Parathyroid adenoma (tissue), 2 donors: ENCODE measurements around the gene ZNF691.

ENCODE experiments used
- H2AFZ ChIP-seq: fragments of 300-600 bp; sonication (generic); one replicate; pipeline ENCODE4 v1.7.0; 2017; ENCODE audit warnings: antibody characterized with exemption, mild to moderate bottlenecking
- H3K27ac ChIP-seq: fragments of 300-600 bp; sonication (generic); one replicate; pipeline ENCODE4 v1.7.0; 2017
- H3K27me3 ChIP-seq: fragments of 300-600 bp; sonication (generic); one replicate; pipeline ENCODE4 v1.7.0; 2017; ENCODE audit warnings: low read length; ENCODE audit not compliant: control insufficient read depth, insufficient read depth
- H3K36me3 ChIP-seq: fragments of 300-600 bp; sonication (generic); one replicate; pipeline ENCODE4 v1.7.0; 2017; ENCODE audit warnings: low read length; ENCODE audit not compliant: control insufficient read depth, insufficient read depth
- H3K4me1 ChIP-seq: fragments of 300-600 bp; sonication (generic); one replicate; pipeline ENCODE4 v1.7.0; 2017; ENCODE audit warnings: control low read depth
- H3K4me2 ChIP-seq: fragments of 300-600 bp; sonication (generic); one replicate; pipeline ENCODE4 v1.7.0; 2017; ENCODE audit warnings: low read length
- H3K4me3 ChIP-seq: fragments of 300-600 bp; sonication (generic); one replicate; pipeline ENCODE4 v1.7.0; 2017; ENCODE audit warnings: low read depth, low read length
- H3K79me2 ChIP-seq: fragments of 300-600 bp; sonication (generic); one replicate; pipeline ENCODE4 v1.7.0; 2017; ENCODE audit warnings: control low read depth
- H3K9ac ChIP-seq: fragments of 300-600 bp; sonication (generic); one replicate; pipeline ENCODE4 v1.7.0; 2017; ENCODE audit warnings: mild to moderate bottlenecking
- H3K9me3 ChIP-seq: fragments of 300-600 bp; sonication (generic); one replicate; pipeline ENCODE4 v1.7.0; 2017; ENCODE audit warnings: low read length; ENCODE audit not compliant: control insufficient read depth
- CTCF ChIP-seq: fragments of 300-600 bp; sonication (generic); IDR thresholded peaks from one replicate; pipeline ENCODE4 v1.7.0; 2017; ENCODE audit warnings: antibody characterized with exemption, mild to moderate bottlenecking
- donor health status: primary hyperparathyroidism.

ZNF691 gene

GRCh38 chr1:42847111-42847595 lies 740 bp downstream of the ZNF691 start:
- TF ChIP-seq CTCF: no peak
- H3K27me3 ChIP-seq: no peaks in the 10 kb centered on the region
- peak overlapping the region; percentile 48 for H2AFZ ChIP-seq
- peak overlapping the region; percentile 94 for H3K4me3 ChIP-seq
- no peaks in the 10 kb centered on the region for H3K4me1 ChIP-seq
- peak overlapping the region; percentile 32 for H3K9ac ChIP-seq
- H3K9me3 ChIP-seq: no peaks in the 10 kb centered on the region
- H3K79me2 ChIP-seq: peaks cover 3% of the 10 kb centered on the region
- H3K27ac ChIP-seq: peak overlapping the region; percentile 70
- no peaks in the 10 kb centered on the region for H3K36me3 ChIP-seq
- H3K4me2 ChIP-seq: peak overlapping the region; percentile 66

- Histone ChIP-seq H3K4me2 (peak overlapping the region; percentile 66), H3K9me3 (no peaks in the 10 kb centered on the region), H3K27me3 (no peaks in the 10 kb centered on the region), H3K9ac (no peak overlapping the region), H3K36me3 (no peaks in the 10 kb centered on the region), H3K4me1 (no peaks in the 10 kb centered on the region), H3K27ac (no peak overlapping the region), H3K4me3 (peak overlapping the region; percentile 94), H3K79me2 (peaks cover 3% of the 10 kb centered on the region), H2AFZ (no peak overlapping the region)
- TF ChIP-seq CTCF: no peak
Observed at GRCh38 chr1:42847721-42848460, 1.5 kb downstream of the ZNF691 start.

GRCh38 chr1:42848823-42849537 lies 2.6 kb downstream of the ZNF691 start:
- Histone ChIP-seq H3K79me2 (peaks cover 3% of the 10 kb centered on the region), H2AFZ (no peak overlapping the region), H3K4me1 (no peaks in the 10 kb centered on the region), H3K27ac (no peak overlapping the region), H3K27me3 (no peaks in the 10 kb centered on the region), H3K4me2 (no peak overlapping the region), H3K4me3 (no peak overlapping the region), H3K9ac (no peak overlapping the region), H3K36me3 (no peaks in the 10 kb centered on the region), H3K9me3 (no peaks in the 10 kb centered on the region)
- TF ChIP-seq CTCF: no peak

GRCh38 chr1:42849944-42850343 lies 3.5 kb downstream of the ZNF691 start:
- no peak overlapping the region for H3K4me3 ChIP-seq
- H3K27me3 ChIP-seq: no peaks in the 10 kb centered on the region
- no peak for TF ChIP-seq CTCF
- H3K27ac ChIP-seq: no peak overlapping the region
- no peak overlapping the region for H2AFZ ChIP-seq
- no peaks in the 10 kb centered on the region for H3K4me1 ChIP-seq
- H3K36me3 ChIP-seq: no peaks in the 10 kb centered on the region
- H3K9ac ChIP-seq: no peak overlapping the region
- H3K4me2 ChIP-seq: no peak overlapping the region
- no peaks in the 10 kb centered on the region for H3K9me3 ChIP-seq
- peaks cover 3% of the 10 kb centered on the region for H3K79me2 ChIP-seq
